Neural progenitor cell (in vitro differentiated cells): ENCODE results near the gene KIF25.

Experiments used
- CTCF ChIP-seq: fragments of 200-600 bp; sonication (generic); IDR thresholded peaks from 2 replicates; pipeline ENCODE4 v1.5.1; 2017; ENCODE audit warnings: antibody characterized with exemption, mild to moderate bottlenecking
- EZH2 ChIP-seq: fragments of 200-600 bp; sonication (generic); IDR thresholded peaks from 2 replicates; pipeline ENCODE4 v1.6.1; 2017; ENCODE audit warnings: antibody characterized with exemption, mild to moderate bottlenecking, moderate library complexity
- EZH2phosphoT487 ChIP-seq: fragments of 200-600 bp; sonication (generic); IDR thresholded peaks from 2 replicates; pipeline ENCODE4 v1.6.1; 2017; ENCODE audit warnings: antibody characterized with exemption

GRCh38 chr6:167956491-167956890 is 41.0 kb upstream of the KIF25 start:
- TF ChIP-seq CTCF: no peak
- no peak for TF ChIP-seq EZH2
- TF ChIP-seq EZH2phosphoT487: no peak
